HG03571 (cell line): Measurements from ENCODE around the gene VWF.

Source experiments
- ATAC-seq: cut with Tn5 transposase; IDR thresholded peaks from one replicate; pipeline ENCODE4 v1.9.1; 2021; ENCODE audit not compliant: unreplicated experiment

VWF gene

DNA sequence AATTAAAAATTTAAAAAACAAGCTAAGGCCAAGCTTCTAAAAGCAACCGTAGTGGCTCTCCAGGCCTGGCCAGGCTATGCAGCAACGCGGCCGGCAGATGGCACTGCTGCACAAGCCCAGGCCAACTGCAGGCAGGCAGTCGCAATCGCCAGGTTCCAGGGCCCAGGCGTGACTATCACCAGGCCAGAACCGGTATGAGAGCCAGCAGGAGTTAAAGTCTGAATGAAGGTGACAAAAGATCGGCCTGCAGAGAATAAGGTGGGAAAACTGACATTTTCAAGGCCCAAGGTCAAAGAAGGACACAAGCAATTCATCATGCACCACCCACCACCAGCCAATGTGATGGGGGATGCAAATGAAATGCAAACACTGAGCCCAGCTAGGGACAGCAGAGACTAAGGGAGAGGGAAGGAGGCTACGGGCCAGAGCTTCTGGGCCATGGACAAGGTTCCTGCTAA is 135.8 kb downstream of the VWF start:
- ATAC-seq = peak; percentile 62

DNA sequence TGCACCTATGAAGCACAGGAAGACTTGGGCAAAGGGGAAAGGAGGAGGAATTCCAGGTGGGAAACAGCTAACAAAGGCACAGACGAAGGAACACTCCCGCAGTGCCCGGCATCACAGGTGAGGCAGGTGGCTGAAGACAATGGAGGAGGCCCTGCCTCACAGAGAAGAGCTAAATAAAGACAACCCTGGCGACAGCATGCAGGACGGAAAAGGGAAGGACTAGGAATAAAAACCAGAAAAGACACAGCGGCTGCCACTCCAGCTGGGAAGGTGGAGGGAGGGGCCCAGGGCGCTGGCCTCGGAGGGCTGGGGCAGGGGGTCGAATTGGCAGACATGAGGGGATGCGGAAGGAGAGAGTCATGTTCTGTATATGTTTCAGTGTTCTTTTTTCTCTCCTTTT is 136.4 kb downstream of the VWF start:
- no peak for ATAC-seq

- no peak for ATAC-seq
Observed at GRCh38 chr12:5987573-5987972, 136.9 kb downstream of the VWF start.

- no peak for ATAC-seq
Observed at GRCh38 chr12:5985471-5985870, 139.0 kb downstream of the VWF start.

- no peak for ATAC-seq
Observed at GRCh38 chr12:5984873-5985272, 139.6 kb downstream of the VWF start.

DNA sequence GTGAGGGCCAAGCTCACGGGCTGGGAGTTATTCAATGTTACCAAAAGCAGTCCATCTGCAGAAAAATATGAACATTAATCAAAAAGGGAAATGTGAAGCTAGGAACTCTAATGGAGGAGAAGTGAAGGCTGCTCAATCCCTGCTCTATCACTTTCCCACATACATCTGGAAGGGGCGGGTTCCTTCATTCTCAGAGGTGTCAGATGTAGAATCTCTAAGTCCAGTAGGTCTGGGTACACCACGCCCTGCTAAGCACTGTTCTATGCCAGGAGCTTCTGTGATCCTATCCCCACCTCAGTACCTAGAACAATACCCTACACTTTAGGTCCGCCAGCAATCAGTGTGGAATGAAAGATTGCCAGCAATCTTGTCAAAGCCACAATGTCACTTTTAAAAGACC is 142.4 kb downstream of the VWF start:
- ATAC-seq = no peak

DNA sequence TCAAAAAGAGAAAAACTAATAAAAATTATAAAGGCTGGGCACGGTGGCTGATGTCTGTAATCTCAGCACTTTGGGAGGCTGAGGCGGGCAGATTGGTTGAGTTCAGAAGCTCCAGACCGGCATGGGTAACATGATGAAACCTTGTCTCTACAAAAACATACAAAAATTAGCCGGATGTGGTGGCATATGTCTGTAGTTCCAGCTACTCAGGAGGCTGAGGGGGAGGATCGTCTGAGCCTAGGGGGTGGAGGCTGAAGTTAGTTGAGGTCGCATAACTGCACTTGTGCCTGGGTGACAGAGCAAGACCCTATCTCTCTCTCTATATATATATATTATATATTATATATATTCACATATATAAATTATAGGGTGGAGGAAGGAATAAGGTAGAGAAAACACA is 146.9 kb downstream of the VWF start:
- no peak for ATAC-seq

- no peak for ATAC-seq
Observed at GRCh38 chr12:5976711-5977110, 147.8 kb downstream of the VWF start.

GRCh38 chr12:5976196-5976595 is 148.3 kb downstream of the VWF start:
- ATAC-seq = no peak

DNA sequence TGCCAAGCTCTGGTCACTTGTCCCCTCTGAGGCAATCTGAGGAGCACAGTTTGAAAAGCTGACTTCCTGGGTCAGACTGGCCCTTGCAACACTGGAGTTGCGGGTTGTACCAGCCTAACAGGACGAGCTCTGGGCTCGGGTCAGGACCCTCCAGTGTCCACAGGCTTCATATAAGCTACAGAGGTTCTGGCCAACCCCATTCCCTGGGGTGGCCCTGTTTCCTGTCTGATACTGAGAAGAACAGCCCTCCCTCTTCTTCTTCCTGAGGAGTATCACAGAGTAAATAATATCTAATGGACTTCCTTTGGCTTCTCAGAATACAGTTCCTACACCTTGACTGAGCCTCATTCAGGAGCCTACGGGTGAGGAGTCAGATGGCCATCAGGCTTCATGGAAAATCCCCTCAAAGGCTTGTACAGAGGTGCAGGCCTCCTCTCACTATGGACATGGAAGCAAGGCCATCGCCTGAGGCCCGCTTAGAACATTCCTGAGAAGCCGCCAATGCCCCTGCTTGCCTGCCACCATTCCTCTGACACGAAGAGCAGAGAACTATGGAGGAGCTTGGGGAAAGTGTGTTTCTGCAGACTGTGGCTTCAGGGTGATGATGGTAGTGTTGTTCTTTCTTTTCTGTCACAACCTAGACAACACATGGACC is 150.9 kb downstream of the VWF start:
- no peak for ATAC-seq

GRCh38 chr12:5972387-5972786 is 152.1 kb downstream of the VWF start:
- ATAC-seq = no peak

DNA sequence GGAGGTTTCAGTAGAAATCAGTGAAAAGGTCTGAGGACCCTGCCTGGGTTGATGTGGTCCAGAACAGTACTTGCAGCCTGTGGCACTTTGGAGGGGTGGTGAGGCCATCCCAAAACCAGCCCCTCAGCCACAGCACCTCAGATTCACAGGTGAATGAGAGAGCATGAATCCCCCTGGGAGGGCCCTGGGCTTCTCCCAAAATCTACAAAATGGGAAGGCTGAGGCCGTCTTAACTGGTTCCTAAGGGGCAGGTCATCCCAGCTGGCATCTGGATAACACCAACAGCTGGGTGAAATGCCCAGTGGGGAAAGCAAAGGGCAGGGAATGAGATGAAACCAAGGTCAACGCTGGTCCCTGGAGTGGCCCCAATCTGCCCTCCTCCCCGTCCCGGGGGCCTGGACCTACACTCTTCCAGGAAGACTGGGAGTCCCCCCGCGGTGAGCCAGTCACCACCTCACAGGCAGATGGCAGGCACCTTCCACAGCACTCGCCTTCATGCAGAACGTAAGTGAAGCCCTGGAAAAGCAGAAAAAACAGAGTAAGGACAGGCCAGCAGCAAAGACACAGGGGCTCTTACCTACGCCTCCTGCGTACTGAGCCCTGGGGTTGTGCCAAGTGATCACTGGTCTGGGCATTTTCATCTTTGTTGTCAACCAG is 153.1 kb downstream of the VWF start:
- ATAC-seq = no peak

- no peak for ATAC-seq
Observed at GRCh38 chr12:5969974-5970690, 154.3 kb downstream of the VWF start.

DNA sequence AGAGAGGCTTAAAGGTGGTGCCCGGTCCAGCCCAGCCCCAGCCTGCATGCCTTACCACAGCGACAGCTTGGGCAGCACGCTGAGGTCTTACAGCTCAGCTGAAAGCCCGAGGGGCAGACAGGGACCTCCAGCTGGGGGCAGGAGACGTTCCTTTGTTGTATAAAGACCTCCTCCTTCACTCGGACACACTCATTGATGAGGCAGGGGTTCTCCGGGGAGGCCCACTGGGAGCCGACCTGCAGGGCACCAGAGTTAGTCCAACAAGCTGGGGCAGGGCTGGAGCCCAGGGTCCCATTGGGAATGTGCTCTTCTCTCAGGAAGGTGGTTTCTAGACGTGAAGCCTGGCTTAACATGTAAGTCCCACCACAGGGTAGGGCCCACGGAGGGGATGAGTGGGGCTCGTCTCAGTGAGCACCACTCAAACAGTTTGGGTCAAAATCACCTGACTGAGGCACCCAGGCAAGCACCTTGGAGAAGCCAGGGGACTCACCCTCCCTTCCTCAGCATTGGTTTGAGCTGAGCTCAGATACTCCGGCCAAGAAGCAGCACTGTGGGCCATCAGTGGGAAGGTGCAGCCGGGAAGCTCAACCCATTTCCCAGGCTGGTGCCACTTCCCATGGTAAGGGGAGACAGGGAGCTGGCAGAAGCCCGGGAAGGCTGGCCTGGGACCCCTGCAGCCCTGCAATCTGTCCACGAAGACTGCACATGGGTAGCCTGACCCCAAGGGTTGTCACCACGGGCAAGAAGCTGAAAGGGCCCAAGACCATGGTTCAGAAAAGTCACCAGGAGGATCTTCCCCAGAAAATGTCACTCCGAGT is 155.1 kb downstream of the VWF start:
- no peak for ATAC-seq

- ATAC-seq = no peak
Observed at GRCh38 chr12:5967645-5968415, 156.6 kb downstream of the VWF start.

DNA sequence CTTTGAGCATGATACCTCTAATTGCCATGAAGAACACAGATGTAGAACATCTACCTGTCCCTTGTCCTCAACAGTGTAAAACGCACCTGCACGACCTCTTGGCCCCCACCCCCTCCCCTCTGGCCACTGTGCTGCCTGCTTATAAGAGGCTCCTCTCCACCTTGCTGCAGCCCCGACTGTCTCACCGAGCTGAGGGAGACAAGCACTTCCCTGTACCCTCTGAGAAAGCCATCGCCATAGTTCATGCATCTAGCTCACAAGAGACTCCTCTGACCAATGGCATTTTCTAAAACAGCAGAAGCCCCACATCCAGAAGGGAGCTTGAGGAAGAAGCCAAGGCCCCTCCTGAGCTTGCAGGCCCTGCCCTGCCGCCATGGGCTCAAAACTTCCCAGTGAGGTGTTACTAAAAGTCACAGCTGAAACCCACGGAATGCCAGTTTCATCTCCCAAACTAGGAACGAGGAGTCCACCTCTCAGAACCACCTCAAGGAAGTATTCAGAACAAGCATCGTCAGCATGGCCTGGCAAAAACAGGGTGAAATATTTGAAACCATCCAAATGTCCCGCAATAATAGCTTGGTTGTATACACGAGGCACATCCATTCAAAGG is 157.9 kb downstream of the VWF start:
- no peak for ATAC-seq

GRCh38 chr12:5965950-5966383 is 158.5 kb downstream of the VWF start:
- no peak for ATAC-seq

- no peak for ATAC-seq
Observed at GRCh38 chr12:5964913-5965900, 159.3 kb downstream of the VWF start.

DNA sequence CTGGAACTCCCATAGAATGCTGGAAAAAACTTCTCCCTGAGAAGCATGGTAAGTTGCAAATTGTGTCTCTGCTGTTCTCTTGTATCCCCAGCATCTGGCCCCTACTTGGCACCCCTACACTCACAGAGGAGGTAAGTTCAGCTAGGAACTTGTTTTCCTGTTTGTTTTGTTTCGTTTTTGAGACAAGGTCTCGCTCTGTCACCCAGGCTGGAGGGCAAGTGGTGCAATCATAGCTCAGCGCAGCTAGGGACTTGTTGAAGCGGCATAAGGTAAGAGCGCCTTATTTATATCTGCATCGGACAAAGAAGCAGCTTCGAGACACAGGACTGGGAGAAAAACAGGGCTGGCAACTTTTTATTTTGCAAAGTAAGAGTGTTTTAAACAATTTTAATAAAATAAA is 161.0 kb downstream of the VWF start:
- ATAC-seq = no peak
